GM12875 (cell line): Measurements from ENCODE around the gene USP10.

Source experiments
- H3K4me3 ChIP-seq: one replicate; pipeline ENCODE4 v1.5.1; 2011; ENCODE audit warnings: low read depth, low read length, control low read depth
- CTCF ChIP-seq: IDR thresholded peaks from 2 replicates; pipeline ENCODE4 v1.5.1; 2011; ENCODE audit warnings: low read depth, mild to moderate bottlenecking, control low read depth, inconsistent platforms, low read length, moderate library complexity, borderline replicate concordance; ENCODE audit not compliant: insufficient read depth

The USP10 gene

GRCh38 chr16:84759061-84759460 lies 59.3 kb downstream of the USP10 start:
- H3K4me3 ChIP-seq: no peak overlapping the region
- TF ChIP-seq CTCF: no peak

GRCh38 chr16:84759906-84760305 lies 60.1 kb downstream of the USP10 start:
- TF ChIP-seq CTCF: no peak
- H3K4me3 ChIP-seq: no peak overlapping the region

GRCh38 chr16:84761448-84762368 lies 61.9 kb downstream of the USP10 start:
- H3K4me3 ChIP-seq: no peak overlapping the region
- no peak for TF ChIP-seq CTCF

GRCh38 chr16:84763164-84763563 lies 63.4 kb downstream of the USP10 start:
- no peak for TF ChIP-seq CTCF

GRCh38 chr16:84763629-84764028 lies 63.8 kb downstream of the USP10 start:
- TF ChIP-seq CTCF: no peak

More at GRCh38 chr16:84763164-84763563, 63.4 kb downstream of the USP10 start:
- no peak overlapping the region for H3K4me3 ChIP-seq

GRCh38 chr16:84764970-84765369 lies 65.2 kb downstream of the USP10 start:
- TF ChIP-seq CTCF: no peak
- H3K4me3 ChIP-seq: no peak overlapping the region

More at GRCh38 chr16:84763629-84764028, 63.8 kb downstream of the USP10 start:
- no peak overlapping the region for H3K4me3 ChIP-seq
